ENCODE results near the gene IPO8.

DNA sequence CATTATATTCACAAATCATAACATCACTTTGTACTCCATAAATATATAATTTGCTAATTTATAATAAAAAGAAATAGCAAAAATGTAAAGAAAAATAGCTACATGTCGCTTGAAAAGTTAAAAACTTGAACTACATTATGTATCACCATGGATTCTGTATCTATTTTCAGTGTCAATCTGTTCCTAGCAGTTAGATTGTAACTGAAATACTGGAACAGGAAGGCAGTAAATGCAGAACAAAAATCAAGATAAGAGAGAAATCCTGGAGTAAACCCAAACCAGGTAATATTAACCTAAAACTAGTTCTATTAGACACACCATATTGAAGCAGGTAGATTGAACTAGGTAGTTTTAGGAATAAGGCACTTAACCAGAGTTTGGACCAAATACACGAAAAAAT is 60.3 kb downstream of the IPO8 start:
- TF ChIP-seq POLR2AphosphoS5 (IDR thresholded peaks at IDR 0.05; ENCODE audit: low read depth, low read length) (no peak), POLR2A (IDR thresholded peaks at IDR 0.05; ENCODE audit: control extremely low read depth in 1 of 2, low read depth in 2 of 2, low read length in 2 of 2) (no peak)
- TF ChIP-seq, protein P1, sequence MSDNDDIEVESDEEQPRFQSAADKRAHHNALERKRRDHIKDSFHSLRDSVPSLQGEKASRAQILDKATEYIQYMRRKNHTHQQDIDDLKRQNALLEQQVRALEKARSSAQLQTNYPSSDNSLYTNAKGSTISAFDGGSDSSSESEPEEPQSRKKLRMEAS (IDR thresholded peaks at IDR 0.05): no peak
- TF ChIP-seq, protein P2, sequence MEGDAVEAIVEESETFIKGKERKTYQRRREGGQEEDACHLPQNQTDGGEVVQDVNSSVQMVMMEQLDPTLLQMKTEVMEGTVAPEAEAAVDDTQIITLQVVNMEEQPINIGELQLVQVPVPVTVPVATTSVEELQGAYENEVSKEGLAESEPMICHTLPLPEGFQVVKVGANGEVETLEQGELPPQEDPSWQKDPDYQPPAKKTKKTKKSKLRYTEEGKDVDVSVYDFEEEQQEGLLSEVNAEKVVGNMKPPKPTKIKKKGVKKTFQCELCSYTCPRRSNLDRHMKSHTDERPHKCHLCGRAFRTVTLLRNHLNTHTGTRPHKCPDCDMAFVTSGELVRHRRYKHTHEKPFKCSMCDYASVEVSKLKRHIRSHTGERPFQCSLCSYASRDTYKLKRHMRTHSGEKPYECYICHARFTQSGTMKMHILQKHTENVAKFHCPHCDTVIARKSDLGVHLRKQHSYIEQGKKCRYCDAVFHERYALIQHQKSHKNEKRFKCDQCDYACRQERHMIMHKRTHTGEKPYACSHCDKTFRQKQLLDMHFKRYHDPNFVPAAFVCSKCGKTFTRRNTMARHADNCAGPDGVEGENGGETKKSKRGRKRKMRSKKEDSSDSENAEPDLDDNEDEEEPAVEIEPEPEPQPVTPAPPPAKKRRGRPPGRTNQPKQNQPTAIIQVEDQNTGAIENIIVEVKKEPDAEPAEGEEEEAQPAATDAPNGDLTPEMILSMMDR (IDR thresholded peaks at IDR 0.05; ENCODE audit: control extremely low read depth in 1 of 3, insufficient read depth in 1 of 3, low read depth in 1 of 3, low read length in 3 of 3): no peak
- TF ChIP-seq, protein P3, sequence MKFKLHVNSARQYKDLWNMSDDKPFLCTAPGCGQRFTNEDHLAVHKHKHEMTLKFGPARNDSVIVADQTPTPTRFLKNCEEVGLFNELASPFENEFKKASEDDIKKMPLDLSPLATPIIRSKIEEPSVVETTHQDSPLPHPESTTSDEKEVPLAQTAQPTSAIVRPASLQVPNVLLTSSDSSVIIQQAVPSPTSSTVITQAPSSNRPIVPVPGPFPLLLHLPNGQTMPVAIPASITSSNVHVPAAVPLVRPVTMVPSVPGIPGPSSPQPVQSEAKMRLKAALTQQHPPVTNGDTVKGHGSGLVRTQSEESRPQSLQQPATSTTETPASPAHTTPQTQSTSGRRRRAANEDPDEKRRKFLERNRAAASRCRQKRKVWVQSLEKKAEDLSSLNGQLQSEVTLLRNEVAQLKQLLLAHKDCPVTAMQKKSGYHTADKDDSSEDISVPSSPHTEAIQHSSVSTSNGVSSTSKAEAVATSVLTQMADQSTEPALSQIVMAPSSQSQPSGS (IDR thresholded peaks at IDR 0.05; ENCODE audit: low read length): no peak
